ENCODE data around the gene CEACAM21. TPM values are rescaled to one million over a fixed set of nuclear protein-coding genes. Genes with fewer than 3 reads are reported as not detected.

CEACAM21 gene
- total and polyA plus RNA-seq, 2 experiments from 2014 or later, result 2.2 to 2.8 TPM

DNA sequence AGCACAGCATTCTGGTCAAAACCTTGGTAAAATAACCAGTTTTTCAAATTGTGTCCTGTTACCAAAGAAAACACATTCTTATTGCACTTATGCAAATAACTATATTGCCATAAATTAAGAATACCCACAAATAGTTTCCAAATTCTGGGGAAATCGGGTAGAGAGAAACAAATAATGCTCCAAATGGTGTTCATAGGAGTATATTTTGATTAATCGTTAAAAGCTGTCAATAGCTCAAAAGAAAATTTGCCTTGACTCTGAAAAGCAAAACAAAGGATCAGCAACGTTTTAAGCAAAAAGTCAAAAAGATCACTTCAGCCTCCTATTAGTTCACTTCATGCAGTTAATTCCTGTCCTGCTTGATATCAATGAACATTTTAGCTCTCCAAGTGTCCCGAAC is 22.2 kb upstream of the CEACAM21 start:
- Histone ChIP-seq H3K4me1 (ENCODE audit: low read depth) (no peaks in the 10 kb centered on the region), H3K27me3 (no peaks in the 10 kb centered on the region), H3K9me3 (ENCODE audit: low read depth) (peaks cover 5% of the 10 kb centered on the region), H3K36me3 (no peaks in the 10 kb centered on the region), H3K27ac (no peak overlapping the region), H3K4me3 (no peak overlapping the region)
- TF ChIP-seq, protein P1, sequence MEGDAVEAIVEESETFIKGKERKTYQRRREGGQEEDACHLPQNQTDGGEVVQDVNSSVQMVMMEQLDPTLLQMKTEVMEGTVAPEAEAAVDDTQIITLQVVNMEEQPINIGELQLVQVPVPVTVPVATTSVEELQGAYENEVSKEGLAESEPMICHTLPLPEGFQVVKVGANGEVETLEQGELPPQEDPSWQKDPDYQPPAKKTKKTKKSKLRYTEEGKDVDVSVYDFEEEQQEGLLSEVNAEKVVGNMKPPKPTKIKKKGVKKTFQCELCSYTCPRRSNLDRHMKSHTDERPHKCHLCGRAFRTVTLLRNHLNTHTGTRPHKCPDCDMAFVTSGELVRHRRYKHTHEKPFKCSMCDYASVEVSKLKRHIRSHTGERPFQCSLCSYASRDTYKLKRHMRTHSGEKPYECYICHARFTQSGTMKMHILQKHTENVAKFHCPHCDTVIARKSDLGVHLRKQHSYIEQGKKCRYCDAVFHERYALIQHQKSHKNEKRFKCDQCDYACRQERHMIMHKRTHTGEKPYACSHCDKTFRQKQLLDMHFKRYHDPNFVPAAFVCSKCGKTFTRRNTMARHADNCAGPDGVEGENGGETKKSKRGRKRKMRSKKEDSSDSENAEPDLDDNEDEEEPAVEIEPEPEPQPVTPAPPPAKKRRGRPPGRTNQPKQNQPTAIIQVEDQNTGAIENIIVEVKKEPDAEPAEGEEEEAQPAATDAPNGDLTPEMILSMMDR (IDR thresholded peaks at IDR 0.05; ENCODE audit: low read depth, low read length), result no peak
- no peak for DNase-seq (ENCODE audit: low read depth in 1 of 2, low spot score in 1 of 2)

DNA sequence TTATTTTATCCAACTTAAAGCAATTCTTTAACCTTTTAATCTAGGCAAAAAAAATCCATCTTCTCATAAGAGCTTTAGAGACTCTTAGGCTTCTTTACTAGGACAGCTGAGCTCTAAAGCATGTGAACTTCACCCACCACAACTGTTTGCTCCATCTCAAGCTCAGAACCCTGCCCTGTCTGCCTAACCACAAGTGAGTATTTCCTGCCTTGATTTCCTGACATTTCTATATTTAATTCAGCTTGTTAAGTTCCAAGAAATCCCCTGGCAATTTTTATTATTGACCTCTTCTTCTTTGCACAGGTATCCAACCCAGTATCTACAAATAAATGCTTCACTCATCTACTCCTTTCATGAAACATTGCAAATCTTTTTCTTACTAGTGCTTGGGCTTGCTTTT is 21.1 kb upstream of the CEACAM21 start:
- no peak for DNase-seq (ENCODE audit: low read depth in 1 of 2, low spot score in 1 of 2)
- H3K27ac ChIP-seq, result no peak overlapping the region
- H3K36me3 ChIP-seq, result no peaks in the 10 kb centered on the region
- no peaks in the 10 kb centered on the region for H3K4me1 ChIP-seq (ENCODE audit: low read depth)
- TF ChIP-seq, protein P1 (IDR thresholded peaks at IDR 0.05; ENCODE audit: low read depth, low read length), result no peak
- H3K4me3 ChIP-seq, result no peak overlapping the region
- no peaks in the 10 kb centered on the region for H3K27me3 ChIP-seq
- peaks cover 5% of the 10 kb centered on the region for H3K9me3 ChIP-seq (ENCODE audit: low read depth)

DNA sequence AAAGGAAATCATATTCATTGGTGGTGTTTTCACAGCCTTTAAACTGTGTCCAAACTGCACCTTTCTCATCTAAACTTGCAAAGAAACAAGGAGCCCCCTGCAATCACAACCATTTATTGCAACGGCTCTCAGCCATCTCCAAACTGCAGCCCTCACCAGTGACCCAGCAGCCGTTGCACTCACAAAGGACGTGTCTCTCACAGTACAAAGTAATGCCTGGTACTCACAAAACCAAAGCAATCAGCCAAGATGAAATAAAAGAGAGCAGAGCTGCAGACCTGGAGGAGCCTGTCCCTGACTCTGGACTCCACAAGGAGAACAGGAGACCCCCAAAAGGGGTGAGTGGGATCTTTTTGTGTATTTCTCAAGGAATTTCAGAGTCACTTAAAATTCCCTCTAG is 20.2 kb upstream of the CEACAM21 start:
- Histone ChIP-seq H3K27me3 (no peaks in the 10 kb centered on the region), H3K27ac (no peak overlapping the region), H3K36me3 (no peaks in the 10 kb centered on the region), H3K9me3 (ENCODE audit: low read depth) (peaks cover 5% of the 10 kb centered on the region), H3K4me3 (no peak overlapping the region), H3K4me1 (ENCODE audit: low read depth) (no peaks in the 10 kb centered on the region)
- no peak for DNase-seq (ENCODE audit: low read depth in 1 of 2, low spot score in 1 of 2)
- TF ChIP-seq, protein P1 (IDR thresholded peaks at IDR 0.05; ENCODE audit: low read depth, low read length), result no peak

DNA sequence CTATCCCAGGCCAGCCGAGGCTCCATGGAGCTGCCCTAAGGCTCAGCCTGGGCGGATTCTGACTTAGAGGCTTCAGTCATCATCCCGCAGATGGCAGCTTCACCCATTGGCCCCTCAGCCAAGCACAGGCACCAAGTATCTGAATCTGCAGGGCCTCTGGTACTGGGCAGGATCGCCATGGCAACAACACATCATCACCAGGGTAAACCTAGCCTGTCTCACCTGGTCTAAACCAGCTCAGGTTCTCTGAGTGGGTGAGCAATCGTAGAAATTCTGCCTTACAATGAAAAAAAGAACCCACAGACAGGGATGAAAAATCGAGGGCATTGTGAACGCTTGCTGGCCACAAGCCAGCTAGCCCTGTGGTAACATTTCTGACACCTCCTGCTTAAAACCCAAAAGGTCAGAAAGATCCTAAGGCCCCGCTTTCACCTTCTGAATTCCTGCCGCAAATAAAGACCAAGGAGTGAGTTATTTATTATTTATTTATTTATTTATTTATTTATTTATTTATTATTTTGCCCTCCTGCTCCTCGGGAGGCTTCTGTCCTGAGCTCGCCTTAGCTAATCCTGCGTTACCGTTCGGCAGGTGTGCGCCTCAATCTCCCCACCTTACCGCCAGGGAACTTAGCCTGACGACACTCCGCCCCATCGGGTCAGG is 12.0 kb upstream of the CEACAM21 start:
- Histone ChIP-seq H3K4me1 (ENCODE audit: low read depth) (no peaks in the 10 kb centered on the region), H3K9me3 (ENCODE audit: low read depth) (no peaks in the 10 kb centered on the region), H3K27ac (no peak overlapping the region), H3K4me3 (no peak overlapping the region), H3K27me3 (no peaks in the 10 kb centered on the region), H3K36me3 (no peaks in the 10 kb centered on the region)
- no peak for DNase-seq (ENCODE audit: low read depth in 1 of 2, low spot score in 1 of 2)
- TF ChIP-seq, protein P1 (IDR thresholded peaks at IDR 0.05; ENCODE audit: low read depth, low read length), result no peak

DNA sequence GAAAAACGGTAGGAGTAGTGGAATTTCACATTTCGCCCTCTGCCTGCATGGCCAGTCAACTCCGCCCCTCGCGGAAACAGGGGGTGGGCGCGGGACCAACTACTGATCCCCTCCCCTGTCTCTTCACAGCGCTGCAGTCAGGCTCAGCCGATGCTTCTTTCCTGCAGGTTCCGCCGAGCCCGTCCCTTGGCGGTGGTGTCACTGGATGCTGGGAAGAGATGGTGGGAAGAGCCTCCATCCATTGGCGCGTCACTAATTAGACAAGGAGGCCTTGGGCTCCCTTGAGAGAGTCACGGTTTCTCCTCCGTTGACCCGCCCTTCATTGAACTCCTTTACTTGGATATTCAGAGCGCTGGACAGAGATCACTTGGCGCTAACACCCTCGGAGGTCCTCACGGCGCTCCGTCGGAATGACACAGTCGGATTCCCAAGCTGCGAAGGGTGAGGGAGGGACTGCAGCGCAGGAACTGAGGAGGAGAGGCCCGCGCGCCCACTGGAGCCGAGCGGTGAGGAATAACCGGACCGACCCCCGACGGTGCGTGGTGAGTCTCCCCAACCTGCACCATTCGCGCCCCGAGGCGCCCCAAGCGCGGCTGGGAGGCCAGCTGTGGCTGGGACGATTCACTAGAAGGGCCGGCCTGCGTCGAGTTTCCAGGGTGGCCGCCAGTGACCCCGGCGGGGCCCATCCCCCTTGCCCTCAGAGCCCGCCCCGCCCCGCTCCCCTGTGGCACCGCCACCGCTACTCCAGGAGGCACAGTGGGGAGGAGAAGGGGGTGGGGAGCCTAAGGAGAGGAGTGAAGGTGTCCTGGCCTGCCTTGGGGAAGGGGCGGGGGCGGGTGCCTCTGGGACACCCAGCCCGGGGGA is 11.2 kb upstream of the CEACAM21 start:
- Histone ChIP-seq H3K4me1 (ENCODE audit: low read depth) (no peaks in the 10 kb centered on the region), H3K9me3 (ENCODE audit: low read depth) (no peaks in the 10 kb centered on the region), H3K36me3 (no peaks in the 10 kb centered on the region), H3K4me3 (peak overlapping the region; percentile 14), H3K27ac (no peak overlapping the region), H3K27me3 (no peaks in the 10 kb centered on the region)
- TF ChIP-seq, protein P1 (IDR thresholded peaks at IDR 0.05; ENCODE audit: low read depth, low read length), result no peak
- peak in 1 of 2 donors; percentile 30 for DNase-seq (ENCODE audit: low read depth in 1 of 2, low spot score in 1 of 2)

Measured in cardiac muscle cell (in vitro differentiated cells and primary cell).